Progenitor cell of endocrine pancreas (in vitro differentiated cells): ENCODE measurements around the gene ACTN4. TPM values are rescaled to one million over a fixed set of nuclear protein-coding genes. Genes with fewer than 3 reads are reported as not detected.
"Not testable (repeated sequence)": the region's sequence is repeated elsewhere in the genome, so short reads cannot be mapped to it uniquely, and the experiment has no call there.

Source experiments
- DNase-seq: peaks from one replicate; pipeline ENCODE4 v3.0.0; 2021; ENCODE audit warnings: low spot score; ENCODE audit not compliant: unreplicated experiment
- H3K27ac Mint-ChIP-seq: 2 replicates; pipeline ENCODE4 v1.8.0; 2021; ENCODE audit warnings: mild to moderate bottlenecking, moderate library complexity, mixed read lengths
- H3K27me3 Mint-ChIP-seq: 2 replicates; pipeline ENCODE4 v1.8.0; 2021; ENCODE audit warnings: mixed read lengths
- H3K36me3 Mint-ChIP-seq: 2 replicates; pipeline ENCODE4 v1.8.0; 2022; ENCODE audit warnings: mixed read lengths; ENCODE audit not compliant: insufficient read depth
- H3K4me1 Mint-ChIP-seq: 2 replicates; pipeline ENCODE4 v1.8.0; 2021; ENCODE audit warnings: low read depth, mixed read lengths
- H3K4me3 Mint-ChIP-seq: 2 replicates; pipeline ENCODE4 v1.8.0; 2021; ENCODE audit warnings: low read depth, mild to moderate bottlenecking, moderate library complexity, mixed read lengths
- H3K9me3 Mint-ChIP-seq: 2 replicates; pipeline ENCODE4 v1.8.0; 2021; ENCODE audit warnings: low read depth, mixed read lengths
- CTCF ChIP-seq: fragments of 200-600 bp; sonication (generic); IDR thresholded peaks from one replicate; pipeline ENCODE4 v1.5.0; 2021; ENCODE audit warnings: antibody characterized with exemption, mild to moderate bottlenecking; ENCODE audit not compliant: unreplicated experiment
- total RNA-seq: library from RNA; stranded (reverse); gene quantifications from 2 replicates; pipeline ENCODE4 v1.2.1, GENCODE V29; 2021

ACTN4 gene
- total RNA-seq, 1 donor from 2014 or later: 639 TPM

- Mint-ChIP-seq H3K4me1 (no peaks in the 10 kb centered on the region), H3K4me3 (no peak overlapping the region), H3K27ac (no peak overlapping the region), H3K9me3 (no peaks in the 10 kb centered on the region), H3K36me3 (no peaks in the 10 kb centered on the region), H3K27me3 (no peaks in the 10 kb centered on the region)
- no peak for TF ChIP-seq CTCF
- DNase-seq: no peak
Measured at GRCh38 chr19:38763795-38764220, 116.4 kb downstream of the ACTN4 start.

- H3K36me3 Mint-ChIP-seq: no peaks in the 10 kb centered on the region
Measured at GRCh38 chr19:38765214-38765613, 117.8 kb downstream of the ACTN4 start.

GRCh38 chr19:38766276-38767047 is 119.0 kb downstream of the ACTN4 start:
- no peak for DNase-seq
- TF ChIP-seq CTCF: no peak
- H3K27me3 Mint-ChIP-seq: peaks cover 3% of the 10 kb centered on the region
- no peak overlapping the region for H3K27ac Mint-ChIP-seq
- no peak overlapping the region for H3K4me3 Mint-ChIP-seq
- no peaks in the 10 kb centered on the region for H3K36me3 Mint-ChIP-seq
- no peaks in the 10 kb centered on the region for H3K4me1 Mint-ChIP-seq
- no peaks in the 10 kb centered on the region for H3K9me3 Mint-ChIP-seq

More at GRCh38 chr19:38765214-38765613, 117.8 kb downstream of the ACTN4 start:
- no peak for TF ChIP-seq CTCF
- no peak for DNase-seq
- Mint-ChIP-seq H3K27ac (no peak overlapping the region), H3K4me1 (no peaks in the 10 kb centered on the region), H3K9me3 (no peaks in the 10 kb centered on the region), H3K27me3 (peaks cover 3% of the 10 kb centered on the region), H3K4me3 (no peak overlapping the region)

- H3K4me3 Mint-ChIP-seq: no peak overlapping the region
- TF ChIP-seq CTCF: peak; percentile 77
- no peak overlapping the region for H3K27ac Mint-ChIP-seq
- peak; percentile 61 for DNase-seq
- no peaks in the 10 kb centered on the region for H3K4me1 Mint-ChIP-seq
- H3K36me3 Mint-ChIP-seq: no peaks in the 10 kb centered on the region
- H3K9me3 Mint-ChIP-seq: no peaks in the 10 kb centered on the region
- H3K27me3 Mint-ChIP-seq: peaks cover 8% of the 10 kb centered on the region
Measured at GRCh38 chr19:38769635-38770211, 122.3 kb downstream of the ACTN4 start.

GRCh38 chr19:38770228-38770948 is 122.9 kb downstream of the ACTN4 start:
- not testable (repeated sequence) for H3K9me3 Mint-ChIP-seq, H3K4me3 Mint-ChIP-seq, H3K36me3 Mint-ChIP-seq, DNase-seq, H3K4me1 Mint-ChIP-seq, H3K27ac Mint-ChIP-seq, H3K27me3 Mint-ChIP-seq

- H3K4me1 Mint-ChIP-seq, H3K27ac Mint-ChIP-seq: not testable (repeated sequence)
Measured at GRCh38 chr19:38770949-38771275, 123.5 kb downstream of the ACTN4 start.

GRCh38 chr19:38771569-38771968 is 124.1 kb downstream of the ACTN4 start:
- not testable (repeated sequence) for H3K36me3 Mint-ChIP-seq, H3K4me1 Mint-ChIP-seq, H3K27ac Mint-ChIP-seq, DNase-seq, H3K4me3 Mint-ChIP-seq, H3K9me3 Mint-ChIP-seq, H3K27me3 Mint-ChIP-seq

More at GRCh38 chr19:38770949-38771275, 123.5 kb downstream of the ACTN4 start:
- not testable (repeated sequence) for H3K9me3 Mint-ChIP-seq, H3K27me3 Mint-ChIP-seq, H3K36me3 Mint-ChIP-seq, DNase-seq, H3K4me3 Mint-ChIP-seq
